ENCODE data around the gene ARHGAP22.

The ARHGAP22 gene

GRCh38 chr10:48606530-48607355 is 1.9 kb upstream of the ARHGAP22 start:
- peak; percentile 81 for DNase-seq

- no peak for DNase-seq
These were observed 1.1 kb upstream of the ARHGAP22 start for GRCh38 chr10:48605786-48606529.

GRCh38 chr10:48604039-48604990 is 558 bp downstream of the ARHGAP22 start:
- DNase-seq: no peak

GRCh38 chr10:48603421-48604038 is 1.3 kb downstream of the ARHGAP22 start:
- no peak for DNase-seq

- DNase-seq: no peak
These were observed 2.3 kb downstream of the ARHGAP22 start for GRCh38 chr10:48602401-48603135.

- DNase-seq: no peak
These were observed 3.1 kb downstream of the ARHGAP22 start for GRCh38 chr10:48601789-48602188.

GRCh38 chr10:48600645-48601505 is 4.0 kb downstream of the ARHGAP22 start:
- no peak for DNase-seq

- no peak for DNase-seq
These were observed 5.1 kb downstream of the ARHGAP22 start for GRCh38 chr10:48599830-48600134.

GRCh38 chr10:48598936-48599829 is 5.7 kb downstream of the ARHGAP22 start:
- DNase-seq: no peak

- DNase-seq: no peak
These were observed 6.5 kb downstream of the ARHGAP22 start for GRCh38 chr10:48598243-48598935.

GRCh38 chr10:48595539-48595932 is 9.3 kb downstream of the ARHGAP22 start:
- no peak for DNase-seq

- DNase-seq: no peak
These were observed 9.9 kb downstream of the ARHGAP22 start for GRCh38 chr10:48594803-48595538.

GRCh38 chr10:48594371-48594770 is 10.5 kb downstream of the ARHGAP22 start:
- no peak for DNase-seq

- DNase-seq: no peak
These were observed 12.5 kb downstream of the ARHGAP22 start for GRCh38 chr10:48592346-48592745.

GRCh38 chr10:48590945-48591344 is 13.9 kb downstream of the ARHGAP22 start:
- DNase-seq: no peak

- DNase-seq: no peak
These were observed 15.6 kb downstream of the ARHGAP22 start for GRCh38 chr10:48589266-48589665.

GRCh38 chr10:48587819-48588218 is 17.1 kb downstream of the ARHGAP22 start:
- DNase-seq: no peak

GRCh38 chr10:48587101-48587500 is 17.8 kb downstream of the ARHGAP22 start:
- DNase-seq: no peak

GRCh38 chr10:48582970-48583369 is 21.9 kb downstream of the ARHGAP22 start:
- no peak for DNase-seq
